CD4-positive, alpha-beta T cell (primary cell): ENCODE data around the gene SMIM14. TPM values are rescaled to one million over a fixed set of nuclear protein-coding genes. Genes with fewer than 3 reads are reported as not detected.

Experiments
- ATAC-seq: fragments of 200-7000 bp; cut with Tn5 transposase; one replicate; pipeline ENCODE4 v1.10.0; 2022; ENCODE audit warnings: mild to moderate bottlenecking; ENCODE audit not compliant: poor library complexity
- CTCF ChIA-PET: fragments of 350-600 bp; sonication (Branson Sonifier 250); formaldehyde crosslinking; loops from one replicate; lab custom pipeline; 2021; ENCODE audit warnings: antibody characterized with exemption, inconsistent platforms; lab: Charles Lee
- POLR2A ChIA-PET: fragments of 350-600 bp; sonication (Branson Sonifier 250); formaldehyde crosslinking; loops from one replicate; lab custom pipeline; 2021; ENCODE audit warnings: antibody characterized with exemption, inconsistent platforms; lab: Charles Lee
- DNase-seq, 14 experiments: peaks; one replicate each; pipeline ENCODE4 v3.0.0-alpha.2; 2013 to 2020; ENCODE audit warnings: mixed read lengths in 2 of 14
- H3K27ac ChIP-seq, 2 donors: one replicate each; pipeline versions ENCODE4 v1.5.1 to v1.7.0; 2013; ENCODE audit warnings: low read length in 2 of 2, low read depth in 1 of 2, mild to moderate bottlenecking in 1 of 2
- H3K27me3 ChIP-seq, 2 experiments: 1 replicate in 1 of 2; 2 replicates in 1 of 2; pipeline versions ENCODE4 v1.6.1 to v1.7.0; 2013; ENCODE audit warnings: low read length in 2 of 2, control low read depth in 1 of 2, mild to moderate bottlenecking in 1 of 2, moderate library complexity in 1 of 2; ENCODE audit not compliant: insufficient read depth in 2 of 2, control insufficient read depth in 1 of 2
- H3K36me3 ChIP-seq: one replicate; pipeline ENCODE4 v1.6.1; 2013; ENCODE audit warnings: low read length, control low read depth; ENCODE audit not compliant: insufficient read depth
- H3K4me1 ChIP-seq: one replicate; pipeline ENCODE4 v1.6.1; 2013; ENCODE audit warnings: low read length, control low read depth; ENCODE audit not compliant: insufficient read depth
- H3K4me3 ChIP-seq: one replicate; pipeline ENCODE4 v1.5.1; 2013; ENCODE audit warnings: mild to moderate bottlenecking, low read length, moderate library complexity
- H3K9me3 ChIP-seq, 2 experiments: 1 replicate in 1 of 2; 2 replicates in 1 of 2; pipeline versions ENCODE4 v1.6.1 to v1.7.0; 2013; ENCODE audit warnings: low read length in 2 of 2, mild to moderate bottlenecking in 2 of 2, control low read depth in 1 of 2, moderate library complexity in 1 of 2; ENCODE audit not compliant: control insufficient read depth in 1 of 2, insufficient read depth in 1 of 2
- H3K27ac Mint-ChIP-seq: one replicate; pipeline ENCODE4 v1.8.0; 2020; ENCODE audit warnings: mixed read lengths
- H3K27me3 Mint-ChIP-seq: one replicate; pipeline ENCODE4 v1.8.0; 2021; ENCODE audit warnings: mixed read lengths
- H3K36me3 Mint-ChIP-seq: one replicate; pipeline ENCODE4 v1.8.0; 2021; ENCODE audit warnings: low read depth, mixed read lengths
- H3K4me1 Mint-ChIP-seq: one replicate; pipeline ENCODE4 v1.8.0; 2021; ENCODE audit warnings: low read depth, mixed read lengths
- H3K4me3 Mint-ChIP-seq: one replicate; pipeline ENCODE4 v1.8.0; 2020; ENCODE audit warnings: mild to moderate bottlenecking, mixed read lengths
- H3K9me3 Mint-ChIP-seq: one replicate; pipeline ENCODE4 v1.8.0; 2020; ENCODE audit warnings: mixed read lengths
- intact Hi-C, 2 experiments: fragments of 100-400 bp; cut with DNase I in 1 of 2; cut with micrococcal nuclease in 1 of 2; formaldehyde crosslinking; loops; one replicate each; pipeline versions ENCODE4 v1.15.1 to v1.9.0; 2023 to 2025; cut with DNase I, micrococcal nuclease
- total RNA-seq, 174 experiments: library from RNA in 2 of 174; stranded (reverse) in 2 of 174; gene quantifications; one replicate each; pipeline ENCODE4 v1.2.3 and lab custom pipeline; 2021 to 2026
- TF ChIP-seq, protein P1 (sequence below): fragments of 200-600 bp; IDR thresholded peaks from one replicate; pipeline ENCODE4 v1.8.0; 2022; ENCODE audit warnings: antibody characterized with exemption, mild to moderate bottlenecking

Gene SMIM14
- total RNA-seq, 2 experiments from 2014 or later, result 2.0 to 3.1 TPM

GRCh38 chr4:39497909-39498726 is 140.5 kb downstream of the SMIM14 start:
- Mint-ChIP-seq H3K4me1 (no peaks in the 10 kb centered on the region), H3K27me3 (no peaks in the 10 kb centered on the region), H3K27ac (no peak overlapping the region), H3K9me3 (no peaks in the 10 kb centered on the region), H3K4me3 (no peak overlapping the region), H3K36me3 (peaks cover 31% of the 10 kb centered on the region)
- ATAC-seq, result no peak
- no peaks in the 10 kb centered on the region for H3K27me3 ChIP-seq
- ChIA-PET POLR2A (interaction anchor here (1.6 kb wide), 1 partner anchor 29 kb away, joined by 3 read pairs; the partner anchor contains the start of gene UGDH), CTCF (no interaction called here)
- TF ChIP-seq, protein P1, sequence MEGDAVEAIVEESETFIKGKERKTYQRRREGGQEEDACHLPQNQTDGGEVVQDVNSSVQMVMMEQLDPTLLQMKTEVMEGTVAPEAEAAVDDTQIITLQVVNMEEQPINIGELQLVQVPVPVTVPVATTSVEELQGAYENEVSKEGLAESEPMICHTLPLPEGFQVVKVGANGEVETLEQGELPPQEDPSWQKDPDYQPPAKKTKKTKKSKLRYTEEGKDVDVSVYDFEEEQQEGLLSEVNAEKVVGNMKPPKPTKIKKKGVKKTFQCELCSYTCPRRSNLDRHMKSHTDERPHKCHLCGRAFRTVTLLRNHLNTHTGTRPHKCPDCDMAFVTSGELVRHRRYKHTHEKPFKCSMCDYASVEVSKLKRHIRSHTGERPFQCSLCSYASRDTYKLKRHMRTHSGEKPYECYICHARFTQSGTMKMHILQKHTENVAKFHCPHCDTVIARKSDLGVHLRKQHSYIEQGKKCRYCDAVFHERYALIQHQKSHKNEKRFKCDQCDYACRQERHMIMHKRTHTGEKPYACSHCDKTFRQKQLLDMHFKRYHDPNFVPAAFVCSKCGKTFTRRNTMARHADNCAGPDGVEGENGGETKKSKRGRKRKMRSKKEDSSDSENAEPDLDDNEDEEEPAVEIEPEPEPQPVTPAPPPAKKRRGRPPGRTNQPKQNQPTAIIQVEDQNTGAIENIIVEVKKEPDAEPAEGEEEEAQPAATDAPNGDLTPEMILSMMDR, result no peak
- no peak overlapping the region for H3K27ac ChIP-seq
- H3K4me1 ChIP-seq, result no peaks in the 10 kb centered on the region
- intact Hi-C loops, result no loop called here
- H3K9me3 ChIP-seq, result no peaks in the 10 kb centered on the region
- peaks cover 21% of the 10 kb centered on the region for H3K36me3 ChIP-seq
- H3K4me3 ChIP-seq, result no peak overlapping the region
- no peak for DNase-seq

Other genes starting within 250 kb of the SMIM14 start
- not detected for gene KLB, start 231.9 kb downstream of the SMIM14 start, total RNA-seq
- gene RPL9, start 179.9 kb downstream of the SMIM14 start, total RNA-seq, result 1,000 to 10,000 TPM; 2,639 to 2,826 TPM
- gene LIAS, start 179.8 kb downstream of the SMIM14 start, total RNA-seq, result 10 to 100 TPM; 10.0 to 10.1 TPM
- 1 to 10 TPM; 3.5 to 3.7 TPM for gene UGDH, start 111.4 kb downstream of the SMIM14 start, total RNA-seq
- gene UBE2K, start 59.3 kb upstream of the SMIM14 start, total RNA-seq, result 10 to 100 TPM; 35.9 to 41.3 TPM